Raji (cell line): Measurements from ENCODE around the gene RNASEL.

Experiments
- POLR2A ChIP-seq: IDR thresholded peaks from 2 replicates; pipeline ENCODE4 v1.6.1; 2011; ENCODE audit warnings: low read depth, low read length, control low read depth; ENCODE audit not compliant: insufficient read depth

Gene RNASEL

DNA sequence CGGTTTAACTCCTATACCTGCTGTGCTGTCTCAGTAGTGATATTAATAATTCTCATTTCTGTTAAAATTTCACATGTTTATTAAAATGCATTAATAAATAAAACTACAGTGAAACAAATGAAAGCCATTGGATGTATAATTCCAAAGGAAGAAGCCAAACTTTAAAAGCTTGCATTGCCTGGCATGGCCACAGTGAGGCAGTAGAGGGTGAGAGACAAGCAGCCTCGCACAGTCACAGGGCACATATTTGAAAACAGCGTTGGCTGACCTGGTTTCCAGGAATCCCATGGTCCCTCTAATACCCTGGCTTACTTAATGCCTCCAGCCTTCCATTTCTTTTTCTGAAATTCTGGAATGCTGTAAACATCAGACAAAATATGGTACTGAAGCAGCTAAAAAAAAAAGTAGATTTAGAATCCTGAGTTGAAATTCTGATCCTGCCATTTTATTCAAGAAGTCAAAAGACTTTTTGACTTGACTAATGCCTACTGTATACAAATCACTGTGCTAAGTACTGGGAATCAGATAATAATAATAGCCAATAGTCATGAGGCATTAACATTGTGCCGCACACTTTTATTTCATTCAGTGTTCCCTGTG lies 6.7 kb upstream of the RNASEL start:
- no peak for TF ChIP-seq POLR2A

DNA sequence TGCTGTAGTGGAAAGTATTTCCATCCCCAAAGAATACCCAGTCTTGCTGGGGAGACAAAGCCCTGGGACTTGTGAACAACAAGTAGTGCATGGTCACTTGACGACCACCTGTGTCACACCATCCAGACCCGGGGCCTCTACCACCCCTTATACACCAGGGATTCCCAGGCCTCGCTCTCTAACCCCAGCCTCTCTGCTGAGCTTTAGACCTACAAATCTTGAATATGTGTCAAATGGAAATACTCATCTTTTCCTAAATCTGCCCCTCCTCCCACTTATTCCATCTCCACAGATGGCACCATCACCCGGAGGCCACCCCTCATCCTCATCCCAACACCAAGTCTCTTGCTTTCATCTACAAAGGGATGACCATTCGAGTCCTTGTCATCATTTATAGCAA lies 875 bp upstream of the RNASEL start:
- TF ChIP-seq POLR2A = no peak

DNA sequence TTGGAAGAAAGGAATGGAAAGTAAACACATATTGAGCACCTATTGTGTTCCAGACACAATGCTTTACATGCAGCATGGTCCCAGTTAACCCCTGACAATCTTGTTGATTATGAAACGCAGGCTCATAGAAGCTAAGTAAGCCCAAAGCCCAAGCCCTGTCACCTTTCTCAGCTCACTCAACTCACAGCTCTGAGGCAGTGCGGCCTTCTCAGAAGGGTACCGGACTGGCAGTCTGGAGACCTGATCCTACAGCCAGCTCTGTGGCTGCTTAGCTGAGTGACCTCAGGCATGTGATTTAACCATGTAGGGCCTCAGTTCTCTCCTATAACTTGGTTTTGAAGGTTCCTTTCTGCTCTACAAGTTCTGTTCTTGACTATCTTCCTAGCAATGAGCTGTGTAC lies 464 bp upstream of the RNASEL start:
- no peak for TF ChIP-seq POLR2A

DNA sequence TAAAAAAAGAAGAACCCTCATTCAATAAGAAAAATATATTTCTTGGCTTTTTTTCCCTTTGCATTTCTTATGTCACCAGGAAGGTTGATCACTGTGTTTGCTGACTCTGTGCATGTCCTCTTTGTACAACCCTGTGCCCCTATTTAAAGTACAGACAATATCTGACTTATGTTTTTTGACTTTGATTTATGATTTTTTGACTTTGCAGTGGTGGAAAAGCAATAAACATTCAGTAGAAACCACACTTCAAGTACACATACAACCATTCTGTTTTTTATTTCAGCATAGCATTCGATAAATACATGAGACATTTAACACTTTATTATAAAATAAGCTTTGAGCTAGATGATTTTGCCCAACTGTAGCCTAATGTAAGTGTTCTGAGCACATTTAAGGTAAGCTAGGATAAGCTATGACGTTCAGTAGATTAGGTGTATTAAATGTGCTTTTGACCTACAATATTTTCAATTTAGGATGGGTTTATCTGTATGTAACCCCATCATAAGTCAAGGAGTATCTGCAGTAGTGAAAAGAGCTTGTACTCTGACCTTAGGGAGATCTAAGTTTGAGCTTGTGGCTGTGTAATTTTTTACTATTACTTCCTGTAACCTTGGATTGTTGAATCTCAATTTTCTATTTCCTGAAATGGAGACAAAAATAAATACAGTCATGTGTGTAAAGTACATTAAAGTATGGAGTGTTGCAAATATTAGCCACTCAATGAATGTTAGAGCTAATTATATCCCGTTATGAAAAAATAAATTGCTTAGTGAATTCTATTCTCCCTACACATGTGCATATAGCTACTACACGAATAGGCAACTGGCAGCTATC lies 1.2 kb downstream of the RNASEL start:
- no peak for TF ChIP-seq POLR2A

DNA sequence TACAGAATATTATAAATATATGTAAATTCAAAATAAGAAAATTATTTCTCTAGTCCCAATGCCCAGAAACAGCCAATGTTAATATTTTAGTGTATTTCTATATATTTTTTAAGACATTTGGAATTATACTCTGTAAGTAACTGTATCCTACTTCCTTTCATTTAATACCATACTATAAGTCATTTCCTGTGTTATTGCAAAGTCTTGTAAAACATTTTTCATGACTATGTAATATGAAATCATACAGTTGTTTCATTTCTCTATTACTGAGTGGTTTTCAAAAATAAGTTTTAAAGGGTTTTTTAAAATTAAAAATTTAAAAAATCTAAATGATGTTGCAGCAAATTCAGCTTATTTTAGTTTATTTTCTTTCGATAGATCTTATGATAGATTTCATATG lies 2.0 kb downstream of the RNASEL start:
- no peak for TF ChIP-seq POLR2A

DNA sequence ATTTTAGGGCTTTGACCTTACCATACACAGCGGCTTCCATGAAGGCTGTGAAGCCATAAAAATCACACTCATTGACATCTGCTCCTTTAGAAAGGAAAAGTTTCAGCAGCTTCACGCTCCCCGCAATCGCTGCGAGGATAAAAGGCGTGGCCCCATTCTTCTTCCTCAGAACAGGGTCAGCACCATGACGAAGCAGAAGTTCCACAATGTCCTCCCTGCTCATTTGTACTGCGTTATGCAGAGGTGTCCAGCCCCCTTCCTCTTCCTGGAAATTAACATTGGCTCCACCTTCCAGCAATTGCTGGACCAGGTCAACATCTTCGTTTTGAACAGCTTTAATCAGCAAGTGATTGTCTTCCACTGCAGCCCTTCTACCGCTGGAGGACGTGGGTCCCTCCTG lies 2.7 kb downstream of the RNASEL start:
- TF ChIP-seq POLR2A = no peak

DNA sequence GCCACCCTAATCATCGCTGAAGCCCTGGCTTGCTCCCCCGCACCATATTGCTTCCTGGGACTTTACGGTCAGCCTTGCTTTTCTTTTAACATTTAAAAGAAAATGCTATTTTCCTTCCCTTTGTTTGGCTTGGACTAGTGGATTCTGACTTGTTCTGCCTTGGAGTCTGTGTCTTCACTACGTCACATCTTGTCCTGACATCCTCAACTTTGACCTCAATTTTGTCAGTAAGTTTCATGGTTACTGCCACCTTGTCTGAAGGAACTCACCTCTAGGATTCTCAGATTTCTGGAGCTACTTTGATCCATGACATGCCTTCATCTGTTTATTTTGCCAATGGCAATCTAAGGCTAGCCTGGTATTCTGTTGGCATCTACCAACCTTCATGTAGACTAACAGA lies 4.3 kb downstream of the RNASEL start:
- no peak for TF ChIP-seq POLR2A

DNA sequence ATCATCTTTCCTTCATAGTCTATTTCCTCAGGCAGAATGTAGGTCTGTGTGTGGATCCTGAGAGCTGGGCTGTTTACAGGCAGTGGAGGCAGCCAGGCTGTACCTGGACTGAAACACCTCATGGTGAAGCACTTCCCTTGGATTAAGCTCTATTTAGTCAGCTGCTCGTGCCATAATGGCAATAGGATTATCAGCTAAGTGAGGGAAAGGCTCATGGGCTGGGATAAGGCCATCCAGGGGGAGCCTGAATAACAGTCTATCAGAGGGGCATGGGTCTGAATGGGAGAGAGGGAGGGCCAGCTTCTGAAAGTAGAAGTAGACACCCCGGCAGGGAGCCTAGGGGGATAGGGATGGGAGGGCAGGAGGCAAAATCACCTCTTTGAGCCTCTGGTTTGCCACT lies 8.3 kb downstream of the RNASEL start:
- no peak for TF ChIP-seq POLR2A

DNA sequence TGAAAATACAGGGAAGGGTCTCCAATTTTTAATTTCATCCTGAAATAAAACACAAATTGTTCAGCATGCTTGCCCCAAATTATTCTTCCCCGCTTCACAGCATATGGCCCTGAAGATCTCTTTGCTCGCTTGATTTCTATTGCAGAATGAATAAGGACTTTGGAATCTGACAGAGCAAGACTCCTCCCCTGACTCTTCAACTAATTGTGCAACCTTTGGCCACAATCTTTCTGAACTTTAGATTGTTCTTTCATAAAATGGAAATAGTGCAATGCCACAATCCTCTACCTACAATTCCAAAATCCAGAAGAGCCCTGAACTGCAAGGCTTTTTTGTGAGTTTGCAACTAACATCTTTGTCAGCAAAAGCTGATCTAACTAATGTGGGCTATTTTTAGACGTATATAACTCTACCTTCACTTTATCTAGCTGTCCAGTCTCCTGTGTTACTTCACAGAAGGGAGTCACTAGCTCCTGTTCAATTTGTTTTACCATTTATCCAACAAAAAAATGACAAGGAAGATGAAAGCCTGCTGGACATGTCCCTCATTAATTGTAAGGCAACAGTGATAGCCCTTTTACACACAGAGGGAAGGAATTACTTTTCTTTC lies 13.4 kb downstream of the RNASEL start:
- no peak for TF ChIP-seq POLR2A

DNA sequence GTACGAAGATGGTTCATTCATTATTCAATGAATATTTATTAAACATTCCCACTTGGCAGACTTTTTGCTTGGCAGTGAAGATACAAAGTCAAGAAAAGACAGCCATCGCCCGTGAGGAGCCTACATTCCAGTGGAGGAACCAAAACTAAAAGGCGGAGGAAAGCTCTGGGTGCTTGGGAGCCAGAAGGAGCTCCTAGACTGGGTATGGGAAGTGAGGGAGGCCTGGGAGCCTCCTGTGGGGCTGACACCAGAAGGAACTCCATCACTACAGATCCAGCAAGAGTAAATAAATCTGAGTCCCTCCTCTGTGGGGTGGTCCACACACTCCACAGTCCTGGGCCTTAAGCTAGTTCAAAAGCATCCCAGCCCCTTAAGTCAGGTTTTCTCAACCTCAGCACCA lies 14.9 kb downstream of the RNASEL start:
- TF ChIP-seq POLR2A = no peak

DNA sequence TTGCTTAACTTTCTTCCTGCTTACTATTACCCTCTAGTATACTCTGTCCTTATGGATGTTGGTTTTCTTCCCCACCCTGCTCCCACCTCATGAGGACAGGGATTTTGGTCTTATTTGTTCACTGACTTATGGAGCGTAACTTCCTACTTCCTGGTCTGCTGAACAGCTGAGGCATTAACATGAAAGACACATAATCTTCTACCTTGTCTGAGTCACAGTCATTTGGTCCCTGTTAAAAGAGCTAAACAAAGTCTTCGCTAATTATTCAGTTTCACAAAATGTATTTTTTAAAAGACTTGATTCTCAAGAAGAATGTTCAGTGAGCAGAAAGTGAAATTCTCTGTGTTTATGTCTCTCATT lies 18.5 kb downstream of the RNASEL start:
- TF ChIP-seq POLR2A = no peak

DNA sequence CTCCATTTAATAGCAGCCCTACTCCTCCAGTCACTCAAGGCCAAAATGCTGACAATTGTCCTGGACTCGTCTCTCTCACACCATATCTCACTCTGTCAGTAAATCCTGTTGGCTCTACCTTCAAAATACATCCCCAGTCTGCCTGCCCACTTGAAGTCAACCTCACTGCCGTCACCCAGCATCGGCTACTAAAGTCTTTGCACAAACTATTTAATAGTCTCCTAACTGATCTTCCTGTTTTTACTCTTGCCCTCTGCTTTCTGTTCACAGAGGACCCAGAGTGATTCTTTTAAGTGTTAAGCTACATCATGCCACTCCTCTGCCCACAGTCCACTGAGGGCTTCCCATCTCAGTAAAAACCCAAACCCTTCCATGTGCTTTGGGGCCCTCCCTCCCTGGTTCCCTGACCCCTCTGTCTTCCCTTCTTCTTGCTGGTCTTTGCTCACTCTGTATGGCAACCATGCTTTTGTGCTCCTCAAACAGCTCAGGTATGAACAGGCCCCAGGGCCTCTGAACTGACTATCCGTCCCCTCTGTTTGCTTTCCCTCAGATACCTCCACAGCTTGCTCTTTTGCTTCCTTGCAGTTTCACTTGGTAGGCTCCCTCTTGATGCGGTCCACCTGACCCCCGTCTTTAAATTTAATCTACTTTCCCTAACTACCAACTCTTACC lies 19.0 kb downstream of the RNASEL start:
- no peak for TF ChIP-seq POLR2A

DNA sequence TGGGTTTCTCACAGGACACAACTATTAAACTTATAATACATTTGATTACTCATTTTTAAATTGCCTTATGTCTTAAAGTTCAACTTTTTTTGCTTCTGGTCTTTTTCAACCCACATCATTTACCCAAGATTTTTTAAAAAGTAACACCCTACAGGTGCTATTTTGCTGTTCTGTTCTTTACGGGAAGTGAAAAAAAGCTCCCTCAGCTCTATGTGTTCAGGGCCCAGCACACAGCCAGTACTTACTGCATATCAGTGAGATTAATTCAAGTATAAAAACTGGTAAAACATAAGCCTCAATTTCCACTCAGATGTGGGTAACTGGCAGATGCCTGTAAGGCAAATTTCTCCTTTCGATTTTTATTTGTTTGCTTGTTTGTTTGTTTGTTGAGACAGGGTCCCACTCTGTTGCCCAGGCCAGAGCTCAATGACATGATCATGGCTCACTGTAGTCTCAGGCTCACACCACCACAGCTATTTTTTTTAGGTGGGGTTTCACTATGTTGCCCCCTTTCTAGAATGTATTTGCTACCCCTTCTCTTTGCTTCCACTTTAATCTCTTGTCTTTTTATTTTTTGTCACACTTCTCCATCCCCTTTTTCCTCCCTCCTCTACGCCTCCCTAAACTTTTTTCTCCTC lies 20.3 kb downstream of the RNASEL start:
- TF ChIP-seq POLR2A = no peak

DNA sequence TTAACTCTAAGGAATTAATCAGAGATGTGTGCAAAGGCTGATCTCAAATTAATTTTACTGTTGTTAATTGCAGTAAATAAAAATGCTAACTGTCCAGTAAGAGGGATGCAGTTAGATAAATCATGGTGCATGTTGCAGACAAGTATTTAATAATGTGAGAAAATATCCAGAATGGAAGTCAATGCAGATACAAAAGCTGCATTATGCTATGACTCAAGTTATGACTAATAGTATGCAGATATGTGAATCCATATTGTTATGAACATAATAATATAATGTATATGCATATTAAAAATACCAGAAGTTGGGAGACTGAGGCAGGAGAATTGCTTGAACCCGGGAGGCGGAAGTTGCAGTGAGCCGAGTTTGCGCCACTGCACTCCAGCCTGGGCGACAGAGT lies 21.4 kb downstream of the RNASEL start:
- no peak for TF ChIP-seq POLR2A

DNA sequence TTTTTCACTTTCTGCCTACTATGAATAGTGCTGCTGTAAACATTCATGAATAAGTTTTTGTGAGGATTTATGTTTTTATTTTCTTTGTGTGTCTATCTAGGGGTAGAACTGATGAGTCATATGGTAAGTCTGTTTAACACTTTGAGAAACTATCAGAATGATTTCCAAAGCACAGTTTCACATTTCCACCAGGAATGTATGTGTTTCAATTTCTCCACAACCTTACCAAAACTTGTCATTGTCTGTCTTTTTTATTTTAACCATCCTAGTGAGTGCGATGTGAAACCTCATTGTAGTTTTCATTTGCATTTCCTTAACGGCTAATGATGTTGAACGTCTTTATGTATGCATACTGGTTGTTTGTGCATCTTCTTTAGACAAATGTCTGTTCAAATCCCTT lies 23.5 kb downstream of the RNASEL start:
- no peak for TF ChIP-seq POLR2A
